Cardiac muscle cell (in vitro differentiated cells and primary cell): ENCODE measurements around the gene U2AF2. TPM values are rescaled to one million over a fixed set of nuclear protein-coding genes. Genes with fewer than 3 reads are reported as not detected.

Experiments
- DNase-seq, 2 donors: peaks; one replicate each; pipeline versions ENCODE4 v3.0.0 to v3.0.0-alpha.2; 2010 to 2017; ENCODE audit warnings: low read depth in 1 of 2, low spot score in 1 of 2
- H3K27ac ChIP-seq: fragments of 200-600 bp; sonication (generic); 2 replicates; pipeline ENCODE4 v1.5.1; 2016
- H3K27me3 ChIP-seq: fragments of 200-600 bp; sonication (generic); 2 replicates; pipeline ENCODE4 v1.6.0; 2016; ENCODE audit warnings: control low read depth
- H3K36me3 ChIP-seq: fragments of 200-600 bp; sonication (generic); 2 replicates; pipeline ENCODE4 v1.5.1; 2016; ENCODE audit warnings: control low read depth
- H3K4me1 ChIP-seq: fragments of 200-600 bp; sonication (generic); 2 replicates; pipeline ENCODE4 v1.8.1; 2017; ENCODE audit warnings: low read depth, mild to moderate bottlenecking, mixed run types
- H3K4me3 ChIP-seq: fragments of 200-600 bp; sonication (generic); 2 replicates; pipeline ENCODE4 v1.5.1; 2016; ENCODE audit warnings: mild to moderate bottlenecking
- H3K9me3 ChIP-seq: fragments of 200-600 bp; sonication (generic); 2 replicates; pipeline ENCODE4 v1.5.1; 2017; ENCODE audit warnings: low read depth, mild to moderate bottlenecking, control low read depth
- polyA plus RNA-seq: library from polyadenylated mRNA; unstranded; fragments of >200 nt; fragmentation: Nextera tagmentation; extraction: Ambion mirVana; gene quantifications from 2 replicates; pipeline ENCODE4 v1.2.1, GENCODE V29; 2016
- total RNA-seq: library from RNA; depleted of rRNA; stranded (reverse); fragments of >200 nt; gene quantifications from 2 replicates; pipeline ENCODE4 v1.2.3, GENCODE V29; 2016
- TF ChIP-seq, protein P1 (sequence below): IDR thresholded peaks from 2 replicates; pipeline ENCODE4 v1.5.1; 2012; ENCODE audit warnings: low read depth, mild to moderate bottlenecking, low read length

The U2AF2 gene
- total and polyA plus RNA-seq, 2 experiments from 2014 or later: 13.4 to 187 TPM

DNA sequence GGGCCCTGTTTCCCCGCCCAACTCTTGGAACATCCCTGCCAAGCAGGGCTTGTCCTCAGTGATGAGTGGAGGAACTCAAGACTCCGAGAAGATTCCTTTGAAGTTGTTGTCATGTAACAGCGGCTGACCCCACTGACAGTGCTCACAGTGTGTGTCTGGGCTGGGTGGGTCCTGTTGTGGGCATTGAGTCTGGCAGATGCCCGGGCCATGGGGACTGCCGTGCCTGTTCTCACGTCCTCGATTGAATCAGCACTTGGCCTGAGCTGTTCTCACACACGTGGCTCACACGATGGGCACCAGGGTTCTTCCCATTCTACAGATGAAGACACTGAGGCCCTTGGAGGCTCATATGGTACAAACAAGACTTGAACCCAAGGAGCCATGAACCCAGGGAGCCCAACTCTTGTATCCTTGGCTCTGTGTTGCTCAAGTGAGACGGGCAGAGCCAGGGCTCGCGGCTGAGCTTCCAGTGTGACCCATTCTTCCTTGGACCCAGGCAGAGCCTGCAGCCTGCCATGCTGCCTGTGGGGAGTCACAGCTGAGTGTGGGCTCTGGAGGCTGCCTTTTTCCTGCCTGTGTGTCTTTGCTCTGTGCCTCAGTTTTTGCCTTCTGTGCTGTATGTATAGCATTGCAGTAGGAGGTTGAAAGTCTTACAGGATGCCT lies 11.6 kb downstream of the U2AF2 start:
- no peak overlapping the region for H3K4me3 ChIP-seq
- peaks cover 59% of the 10 kb centered on the region for H3K36me3 ChIP-seq
- no peaks in the 10 kb centered on the region for H3K4me1 ChIP-seq
- H3K9me3 ChIP-seq: no peaks in the 10 kb centered on the region
- H3K27ac ChIP-seq: no peak overlapping the region
- TF ChIP-seq, protein P1, sequence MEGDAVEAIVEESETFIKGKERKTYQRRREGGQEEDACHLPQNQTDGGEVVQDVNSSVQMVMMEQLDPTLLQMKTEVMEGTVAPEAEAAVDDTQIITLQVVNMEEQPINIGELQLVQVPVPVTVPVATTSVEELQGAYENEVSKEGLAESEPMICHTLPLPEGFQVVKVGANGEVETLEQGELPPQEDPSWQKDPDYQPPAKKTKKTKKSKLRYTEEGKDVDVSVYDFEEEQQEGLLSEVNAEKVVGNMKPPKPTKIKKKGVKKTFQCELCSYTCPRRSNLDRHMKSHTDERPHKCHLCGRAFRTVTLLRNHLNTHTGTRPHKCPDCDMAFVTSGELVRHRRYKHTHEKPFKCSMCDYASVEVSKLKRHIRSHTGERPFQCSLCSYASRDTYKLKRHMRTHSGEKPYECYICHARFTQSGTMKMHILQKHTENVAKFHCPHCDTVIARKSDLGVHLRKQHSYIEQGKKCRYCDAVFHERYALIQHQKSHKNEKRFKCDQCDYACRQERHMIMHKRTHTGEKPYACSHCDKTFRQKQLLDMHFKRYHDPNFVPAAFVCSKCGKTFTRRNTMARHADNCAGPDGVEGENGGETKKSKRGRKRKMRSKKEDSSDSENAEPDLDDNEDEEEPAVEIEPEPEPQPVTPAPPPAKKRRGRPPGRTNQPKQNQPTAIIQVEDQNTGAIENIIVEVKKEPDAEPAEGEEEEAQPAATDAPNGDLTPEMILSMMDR: no peak
- no peak for DNase-seq
- H3K27me3 ChIP-seq: no peaks in the 10 kb centered on the region

DNA sequence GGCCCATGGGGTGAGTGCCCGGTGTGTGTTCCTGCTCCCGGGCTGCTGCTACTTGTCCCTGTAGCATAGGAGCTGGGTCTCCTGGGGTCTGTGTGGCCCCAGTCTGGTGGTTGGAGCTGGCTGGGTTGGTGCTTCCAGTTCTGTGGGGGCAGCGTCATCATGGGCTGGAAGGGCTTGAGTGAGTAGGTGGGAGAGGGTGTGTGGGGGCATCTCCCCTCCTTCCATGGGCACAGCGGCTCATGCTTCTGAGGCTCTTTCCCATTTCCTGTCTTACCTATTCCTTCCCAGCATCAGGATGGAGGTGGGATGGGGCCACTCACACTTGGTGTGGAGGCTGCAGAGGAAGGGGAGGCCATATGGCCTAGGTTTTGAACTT lies 12.2 kb downstream of the U2AF2 start:
- H3K4me3 ChIP-seq: no peak overlapping the region
- DNase-seq: no peak
- TF ChIP-seq, protein P1: no peak
- no peaks in the 10 kb centered on the region for H3K4me1 ChIP-seq
- peaks cover 54% of the 10 kb centered on the region for H3K36me3 ChIP-seq
- H3K9me3 ChIP-seq: no peaks in the 10 kb centered on the region
- no peaks in the 10 kb centered on the region for H3K27me3 ChIP-seq
- H3K27ac ChIP-seq: no peak overlapping the region

DNA sequence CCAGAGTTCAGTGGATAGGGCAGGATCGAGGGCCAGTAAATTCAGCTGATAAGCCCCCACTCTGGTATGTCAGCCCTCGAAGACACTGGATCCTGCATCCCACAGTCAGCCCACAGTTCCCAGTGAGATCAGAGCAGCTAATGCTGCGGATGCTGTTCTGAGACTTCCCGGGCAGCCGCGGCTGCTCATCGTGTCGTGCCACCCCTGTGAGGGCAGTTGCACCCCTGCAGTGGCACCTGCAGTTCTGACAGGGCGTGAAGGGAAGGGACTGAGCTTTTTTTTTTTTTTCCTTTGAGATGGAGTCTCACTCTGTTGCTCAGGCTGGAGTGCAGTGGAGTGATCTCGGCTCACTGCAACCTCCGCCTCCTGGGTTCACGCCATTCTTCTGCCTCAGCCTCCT lies 12.7 kb downstream of the U2AF2 start:
- Histone ChIP-seq H3K4me3 (no peak overlapping the region), H3K27ac (peak overlapping the region; percentile 9), H3K4me1 (no peaks in the 10 kb centered on the region), H3K27me3 (no peaks in the 10 kb centered on the region), H3K9me3 (no peaks in the 10 kb centered on the region), H3K36me3 (peaks cover 52% of the 10 kb centered on the region)
- no peak for DNase-seq
- TF ChIP-seq, protein P1: no peak

DNA sequence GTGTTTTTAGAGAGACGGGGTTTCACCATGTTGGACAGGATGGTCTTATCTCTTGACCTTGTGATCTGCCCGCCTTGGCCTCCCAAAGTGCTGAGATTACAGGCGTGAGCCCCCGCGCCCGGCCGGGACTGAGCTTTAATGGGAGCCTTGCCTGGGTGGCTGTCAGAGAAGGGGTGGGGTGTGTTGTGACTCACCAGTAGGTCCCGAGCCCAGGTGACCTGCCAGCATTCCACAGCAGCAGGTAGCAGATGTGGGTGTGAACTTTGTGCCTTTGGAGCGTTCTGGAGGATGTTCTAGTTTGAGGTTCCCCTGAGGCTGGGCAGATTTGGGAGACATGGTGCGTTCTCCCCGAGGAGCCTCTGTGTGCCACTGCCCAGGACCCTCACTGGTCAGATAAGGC lies 13.1 kb downstream of the U2AF2 start:
- TF ChIP-seq, protein P1: no peak
- H3K27me3 ChIP-seq: no peaks in the 10 kb centered on the region
- H3K4me3 ChIP-seq: no peak overlapping the region
- no peak for DNase-seq
- peak overlapping the region; percentile 9 for H3K27ac ChIP-seq
- peaks cover 47% of the 10 kb centered on the region for H3K36me3 ChIP-seq
- H3K9me3 ChIP-seq: no peaks in the 10 kb centered on the region
- no peaks in the 10 kb centered on the region for H3K4me1 ChIP-seq

DNA sequence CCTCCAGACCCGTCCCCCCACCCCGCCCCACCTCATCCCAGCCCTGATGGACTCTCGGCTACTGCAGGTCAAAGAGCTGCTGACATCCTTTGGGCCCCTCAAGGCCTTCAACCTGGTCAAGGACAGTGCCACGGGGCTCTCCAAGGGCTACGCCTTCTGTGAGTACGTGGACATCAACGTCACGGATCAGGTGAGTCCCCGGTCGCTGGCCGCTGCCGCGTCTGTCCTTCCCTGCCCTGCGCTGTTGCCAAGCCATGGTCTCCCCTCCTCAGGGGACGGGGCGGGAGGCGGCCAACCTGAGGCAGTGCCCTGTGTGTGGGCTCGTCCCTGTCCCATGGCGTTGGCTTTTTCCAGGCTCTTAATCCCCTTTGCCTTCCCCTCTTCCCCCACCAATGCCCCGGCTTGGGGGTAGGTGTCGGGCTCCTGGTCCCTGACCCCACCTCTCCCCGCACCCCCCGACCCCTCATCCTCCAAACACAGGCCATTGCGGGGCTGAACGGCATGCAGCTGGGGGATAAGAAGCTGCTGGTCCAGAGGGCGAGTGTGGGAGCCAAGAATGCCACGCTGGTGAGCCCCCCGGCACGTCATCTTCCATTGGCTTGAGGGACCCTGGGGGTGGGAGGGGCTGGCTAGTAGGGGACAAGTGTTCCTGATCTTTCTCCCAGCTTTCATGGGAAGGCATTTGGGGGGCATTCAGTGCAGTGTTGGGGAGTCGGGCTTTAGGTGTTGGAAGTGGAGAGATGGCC lies 13.9 kb downstream of the U2AF2 start:
- H3K4me3 ChIP-seq: no peak overlapping the region
- no peak overlapping the region for H3K27ac ChIP-seq
- H3K27me3 ChIP-seq: no peaks in the 10 kb centered on the region
- H3K36me3 ChIP-seq: peaks cover 42% of the 10 kb centered on the region
- TF ChIP-seq, protein P1: no peak
- H3K9me3 ChIP-seq: no peaks in the 10 kb centered on the region
- H3K4me1 ChIP-seq: no peaks in the 10 kb centered on the region
- no peak for DNase-seq
